K562 (cell line): Measurements from ENCODE around the gene NRF1. TPM values are rescaled to one million over a fixed set of nuclear protein-coding genes. Genes with fewer than 3 reads are reported as not detected.

Experiments
- ARID1B ChIP-seq: fragments of 450-650 bp; IDR thresholded peaks from 2 replicates; pipeline ENCODE4 v1.6.1; 2016; ENCODE audit warnings: antibody characterized with exemption, mild to moderate bottlenecking, inconsistent platforms
- CTCFL ChIP-seq: IDR thresholded peaks from 2 replicates; pipeline ENCODE4 v1.6.1; 2011; ENCODE audit warnings: borderline replicate concordance, low read depth, mild to moderate bottlenecking, moderate library complexity, low read length; ENCODE audit not compliant: insufficient read depth, poor library complexity, severe bottlenecking
- GABPB2 ChIP-seq: fragments of 250-450 bp; sonication (Bioruptor Pico); conservative IDR thresholded peaks from 2 replicates; pipeline ENCODE4 v1.5.1; 2021; ENCODE audit warnings: mild to moderate bottlenecking
- HLTF ChIP-seq: fragments of 450-650 bp; IDR thresholded peaks from 2 replicates; pipeline ENCODE4 v1.6.1; 2016
- MYC ChIP-seq, 2 experiments: fragments of 250-450 bp in 1 of 2; sonication (Bioruptor Pico) in 1 of 2; IDR thresholded peaks; 2 replicates each; pipeline versions ENCODE4 v1.5.1 to v1.6.1; 2012 to 2021; ENCODE audit warnings: low read depth in 2 of 2, borderline replicate concordance in 1 of 2, improper control_type of control experiment in 1 of 2, low read length in 1 of 2, mild to moderate bottlenecking in 1 of 2, moderate library complexity in 1 of 2
- NCOA4 ChIP-seq: fragments of 450-650 bp; IDR thresholded peaks from 2 replicates; pipeline ENCODE4 v1.6.1; 2018; ENCODE audit warnings: mild to moderate bottlenecking; ENCODE audit not compliant: partially characterized antibody
- NFATC3 ChIP-seq: fragments of 450-650 bp; IDR thresholded peaks from 2 replicates; pipeline ENCODE4 v1.6.1; 2017; ENCODE audit warnings: mild to moderate bottlenecking
- POLR2AphosphoS5 ChIP-seq: IDR thresholded peaks from 2 replicates; pipeline ENCODE4 v1.6.1; 2011; ENCODE audit warnings: mild to moderate bottlenecking, low read depth, low read length, moderate library complexity; ENCODE audit not compliant: control insufficient read depth, insufficient read depth
- RBM25 ChIP-seq: fragments of 200-400 bp; formaldehyde crosslinking; IDR thresholded peaks from 2 replicates; pipeline ENCODE4 v1.6.1; 2018; ENCODE audit warnings: low read length, low read depth, moderate library complexity; ENCODE audit not compliant: severe bottlenecking
- RHOXF2B ChIP-seq: fragments of 250-450 bp; sonication (Bioruptor Pico); conservative IDR thresholded peaks from 2 replicates; pipeline ENCODE4 v1.5.1; 2021
- SIN3B ChIP-seq: fragments of 450-650 bp; IDR thresholded peaks from 2 replicates; pipeline ENCODE4 v1.6.1; 2017; ENCODE audit warnings: low read depth, mild to moderate bottlenecking, moderate library complexity
- TEAD1 ChIP-seq, 2 experiments: fragments of 450-650 bp in 1 of 2; sonication (generic) in 1 of 2; formaldehyde crosslinking; IDR thresholded peaks; 2 replicates each; pipeline versions ENCODE4 v1.4.0 to v1.8.0; 2020 to 2022; ENCODE audit warnings: mild to moderate bottlenecking in 2 of 2, missing genetic modification reagents in 1 of 2
- ZBTB2 ChIP-seq: fragments of 450-650 bp; IDR thresholded peaks from 2 replicates; pipeline ENCODE4 v1.6.1; 2016; ENCODE audit warnings: antibody characterized with exemption
- ZNF717 ChIP-seq: fragments of 250-450 bp; sonication (Bioruptor Pico); IDR thresholded peaks from 2 replicates; pipeline ENCODE4 v1.5.0; 2021
- polyA plus RNA-seq, 8 experiments: library from polyadenylated mRNA; depleted of rRNA in 4 of 8; stranded (reverse) in 5 of 8; unstranded in 3 of 8; fragments of >200 nt; fragmentation: Nextera tagmentation in 2 of 8; fragmentation: Illumina TruSeq in 1 of 8; extraction: Ambion mirVana in 2 of 8; extraction: Trizol in 1 of 8; gene quantifications; 2 replicates each; pipeline versions ENCODE4 v1.2.1 to v1.2.3, GENCODE V29; 2011 to 2014; ENCODE audit warnings: inconsistent platforms in 1 of 8, missing spikeins in 1 of 8
- total RNA-seq, 7 experiments: library from RNA; depleted of rRNA in 6 of 7; stranded (reverse); fragments of >200 nt in 6 of 7; fragmentation: Illumina TruSeq in 2 of 7; extraction: Trizol in 2 of 7; gene quantifications; 2 replicates each; pipeline versions ENCODE4 v1.2.1 to v1.2.3, GENCODE V29; 2011 to 2021; ENCODE audit warnings: low replicate concordance in 1 of 7
- TF ChIP-seq, protein P1 (sequence below), 2 experiments: fragments of 450-650 bp; IDR thresholded peaks; 2 replicates each; pipeline ENCODE4 v1.6.1; 2016; ENCODE audit warnings: mild to moderate bottlenecking in 2 of 2, borderline replicate concordance in 1 of 2, low read depth in 1 of 2, moderate library complexity in 1 of 2

NRF1 gene
- total and polyA plus RNA-seq, 9 of the 15 experiments (the other 6 are each of a cell fraction or from before 2014, with no cell fraction given): 8.6 to 28.8 (median 20.3) TPM

GRCh38 chr7:129719980-129720732 lies 108.6 kb downstream of the NRF1 start (continued):
- TF ChIP-seq CTCFL: no peak
- TF ChIP-seq, protein P1, sequence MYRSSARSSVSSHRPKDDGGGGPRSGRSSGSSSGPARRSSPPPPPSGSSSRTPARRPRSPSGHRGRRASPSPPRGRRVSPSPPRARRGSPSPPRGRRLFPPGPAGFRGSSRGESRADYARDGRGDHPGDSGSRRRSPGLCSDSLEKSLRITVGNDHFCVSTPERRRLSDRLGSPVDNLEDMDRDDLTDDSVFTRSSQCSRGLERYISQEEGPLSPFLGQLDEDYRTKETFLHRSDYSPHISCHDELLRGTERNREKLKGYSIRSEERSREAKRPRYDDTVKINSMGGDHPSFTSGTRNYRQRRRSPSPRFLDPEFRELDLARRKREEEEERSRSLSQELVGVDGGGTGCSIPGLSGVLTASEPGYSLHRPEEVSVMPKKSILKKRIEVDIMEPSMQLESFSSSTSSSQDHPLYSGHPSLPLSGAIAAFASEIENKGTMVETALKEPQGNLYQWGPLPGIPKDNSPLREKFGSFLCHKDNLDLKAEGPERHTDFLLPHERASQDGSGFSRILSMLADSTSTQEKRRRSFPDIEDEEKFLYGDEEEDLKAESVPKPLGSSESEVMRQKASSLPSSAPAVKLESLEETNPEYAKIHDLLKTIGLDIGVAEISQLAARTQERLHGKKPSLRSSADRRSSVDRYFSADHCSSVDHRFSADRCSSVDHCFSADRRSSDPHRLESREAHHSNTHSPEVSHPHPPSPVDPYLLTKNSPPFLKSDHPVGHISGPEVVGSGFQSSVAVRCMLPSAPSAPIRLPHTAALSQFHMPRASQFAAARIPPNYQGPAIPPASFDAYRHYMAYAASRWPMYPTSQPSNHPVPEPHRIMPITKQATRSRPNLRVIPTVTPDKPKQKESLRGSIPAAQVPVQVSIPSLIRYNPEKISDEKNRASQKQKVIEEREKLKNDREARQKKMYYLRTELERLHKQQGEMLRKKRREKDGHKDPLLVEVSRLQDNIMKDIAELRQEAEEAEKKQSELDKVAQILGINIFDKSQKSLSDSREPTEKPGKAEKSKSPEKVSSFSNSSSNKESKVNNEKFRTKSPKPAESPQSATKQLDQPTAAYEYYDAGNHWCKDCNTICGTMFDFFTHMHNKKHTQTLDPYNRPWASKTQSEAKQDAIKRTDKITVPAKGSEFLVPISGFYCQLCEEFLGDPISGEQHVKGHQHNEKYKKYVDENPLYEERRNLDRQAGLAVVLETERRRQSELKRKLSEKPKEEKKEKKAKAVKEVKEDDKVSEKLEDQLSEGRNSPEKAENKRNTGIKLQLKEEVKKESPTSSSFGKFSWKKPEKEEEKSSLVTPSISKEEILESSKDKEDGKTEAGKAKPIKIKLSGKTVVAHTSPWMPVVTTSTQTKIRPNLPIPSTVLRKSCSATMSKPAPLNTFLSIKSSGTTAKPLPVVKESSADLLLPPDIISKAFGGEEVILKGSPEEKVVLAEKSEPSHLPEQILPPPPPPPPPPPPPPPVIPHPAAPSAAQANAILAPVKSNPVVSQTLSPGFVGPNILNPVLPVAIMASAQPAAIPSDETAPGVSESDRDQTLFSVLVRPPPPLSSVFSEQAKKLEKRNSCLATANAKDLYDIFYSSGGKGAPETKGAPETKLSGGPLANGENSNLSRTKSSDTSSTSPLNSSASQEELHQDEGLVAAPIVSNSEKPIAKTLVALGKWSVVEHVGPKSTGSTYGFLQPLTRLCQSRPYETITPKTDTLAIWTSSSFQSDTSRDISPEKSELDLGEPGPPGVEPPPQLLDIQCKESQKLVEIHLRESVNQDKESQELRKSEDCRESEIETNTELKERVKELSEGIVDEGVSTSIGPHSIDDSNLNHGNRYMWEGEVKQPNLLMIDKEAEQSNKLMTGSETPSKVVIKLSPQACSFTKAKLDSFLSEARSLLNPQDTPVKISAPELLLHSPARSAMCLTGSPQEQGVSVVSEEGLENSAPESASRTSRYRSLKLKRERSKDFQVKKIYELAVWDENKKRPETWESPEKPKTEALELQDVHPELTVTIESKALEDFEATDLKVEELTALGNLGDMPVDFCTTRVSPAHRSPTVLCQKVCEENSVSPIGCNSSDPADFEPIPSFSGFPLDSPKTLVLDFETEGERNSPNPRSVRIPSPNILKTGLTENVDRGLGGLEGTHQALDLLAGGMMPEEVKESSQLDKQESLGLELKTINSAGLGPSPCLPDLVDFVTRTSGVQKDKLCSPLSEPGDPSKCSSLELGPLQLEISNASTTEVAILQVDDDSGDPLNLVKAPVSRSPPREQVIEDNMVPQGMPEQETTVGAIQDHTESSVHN (IDR thresholded peaks at IDR 0.05; ENCODE audit: borderline replicate concordance in 1 of 2, low read depth in 1 of 2): peak in 1 of 2 experiments; percentile 58; a peak in 1 of 4 replicates
- no peak for TF ChIP-seq RHOXF2B (CRISPR knock-in tag)
- peak; percentile 96 for TF ChIP-seq HLTF
- TF ChIP-seq MYC (IDR thresholded peaks at IDR 0.05; ENCODE audit: low read depth, low read length): peak; percentile 96
- no peak for TF ChIP-seq MYC (CRISPR knock-in tag; IDR thresholded peaks at IDR 0.05; ENCODE audit: borderline replicate concordance, low read depth)
- TF ChIP-seq NFATC3: peak; percentile 84; the same call in 1 of the 2 replicates
- no peak for TF ChIP-seq ZNF717 (CRISPR knock-in tag)
- peak; percentile 77 to 94; a peak in 3 of 4 replicates for TF ChIP-seq TEAD1 (CRISPR knock-in tag; IDR thresholded peaks at IDR 0.05)
- TF ChIP-seq RBM25: no peak
- peak; percentile 46; the same call in 1 of the 2 replicates for TF ChIP-seq ZBTB2
- peak; percentile 100 for TF ChIP-seq POLR2AphosphoS5
- TF ChIP-seq ARID1B: peak; percentile 99
- TF ChIP-seq GABPB2: no peak
- no peak for TF ChIP-seq NCOA4
- TF ChIP-seq SIN3B: no peak
